Activated T-helper 1 cell treated with anti-CD3 and anti-CD28 coated beads, Interleukin-12 subunit alpha, Interleukin-12 subunit beta, Interleukin-2, Interleukin-4 antibody, amounts not matched to agents 30 ng/mL and 10 ng/mL and 1 ng/mL, durations not matched to agents 14 hours and 24 hours and 36 hours (primary cell): Measurements from ENCODE around the gene ZSWIM5. TPM values are rescaled to one million over a fixed set of nuclear protein-coding genes. Genes with fewer than 3 reads are reported as not detected.

Source experiments
- DNase-seq: peaks from one replicate; pipeline ENCODE4 v3.0.0; 2021; ENCODE audit warnings: low spot score
- H3K27ac Mint-ChIP-seq: one replicate; pipeline ENCODE4 v1.8.0; 2021; ENCODE audit warnings: mild to moderate bottlenecking, mixed read lengths
- H3K27me3 Mint-ChIP-seq: one replicate; pipeline ENCODE4 v1.8.0; 2022; ENCODE audit warnings: mild to moderate bottlenecking, moderate library complexity, mixed read lengths; ENCODE audit not compliant: insufficient read depth
- H3K36me3 Mint-ChIP-seq: one replicate; pipeline ENCODE4 v1.8.0; 2021; ENCODE audit warnings: low read depth, mixed read lengths
- H3K4me1 Mint-ChIP-seq: one replicate; pipeline ENCODE4 v1.8.0; 2021; ENCODE audit warnings: low read depth, mixed read lengths
- H3K4me3 Mint-ChIP-seq: one replicate; pipeline ENCODE4 v1.8.0; 2021; ENCODE audit warnings: mild to moderate bottlenecking, moderate library complexity, mixed read lengths
- H3K9me3 Mint-ChIP-seq: one replicate; pipeline ENCODE4 v1.8.0; 2021; ENCODE audit warnings: mixed read lengths
- intact Hi-C: fragments of 100-400 bp; cut with micrococcal nuclease; formaldehyde crosslinking; loops from one replicate; pipeline ENCODE4 v1.15.1; 2024
- total RNA-seq: library from RNA; stranded (reverse); gene quantifications from 2 replicates; pipeline ENCODE4 v1.2.3, GENCODE V29; 2022

Gene ZSWIM5
- total RNA-seq, 1 donor from 2014 or later = 0.10 TPM

DNA sequence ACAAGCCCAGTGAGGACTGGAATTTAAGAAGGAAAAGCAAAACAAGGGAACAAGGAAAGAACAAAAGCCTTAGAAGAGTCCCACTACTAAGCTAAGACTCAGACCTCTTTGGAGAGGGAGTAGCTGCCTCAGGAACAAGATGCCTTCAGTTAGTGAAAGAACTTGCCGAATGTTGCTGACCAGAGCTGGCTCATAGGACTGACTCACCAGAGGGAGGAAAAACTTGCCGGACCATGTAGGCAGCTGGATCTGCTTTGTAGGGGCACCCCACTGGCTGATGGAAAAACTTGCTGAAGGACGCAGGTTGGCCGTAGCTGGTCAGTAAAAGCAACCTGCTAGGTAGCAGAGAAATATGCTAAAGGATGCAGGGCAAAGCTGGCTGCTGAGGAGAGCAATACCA lies 15.3 kb upstream of the ZSWIM5 start:
- H3K4me3 Mint-ChIP-seq = no peak overlapping the region
- no peaks in the 10 kb centered on the region for H3K9me3 Mint-ChIP-seq
- peaks cover 4% of the 10 kb centered on the region for H3K27me3 Mint-ChIP-seq
- H3K27ac Mint-ChIP-seq = no peak overlapping the region
- intact Hi-C loops = no loop called here
- no peak for DNase-seq
- H3K4me1 Mint-ChIP-seq = no peaks in the 10 kb centered on the region
- H3K36me3 Mint-ChIP-seq = no peaks in the 10 kb centered on the region

DNA sequence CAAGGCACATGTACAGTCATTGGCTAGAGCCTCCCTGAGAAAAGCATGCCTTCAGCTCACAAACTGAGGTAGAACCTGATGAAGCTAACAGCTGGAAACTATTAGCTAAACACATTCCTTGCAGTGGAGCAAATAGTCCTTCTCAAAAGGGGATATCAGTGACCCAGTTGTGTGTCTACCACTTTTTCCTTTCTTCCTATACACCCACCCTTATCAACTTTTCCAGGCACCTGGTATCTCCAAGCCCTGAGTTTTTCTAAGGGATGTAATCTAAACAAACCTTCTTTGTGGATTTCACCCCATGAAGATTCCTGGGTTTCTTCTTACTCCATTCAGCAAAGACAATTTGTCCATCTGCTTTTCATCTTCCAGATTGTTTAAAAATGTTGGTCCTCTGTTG lies 10.5 kb upstream of the ZSWIM5 start:
- intact Hi-C loops = no loop called here
- DNase-seq = no peak
- H3K27me3 Mint-ChIP-seq = peaks cover 4% of the 10 kb centered on the region
- H3K4me1 Mint-ChIP-seq = no peaks in the 10 kb centered on the region
- H3K27ac Mint-ChIP-seq = no peak overlapping the region
- H3K36me3 Mint-ChIP-seq = no peaks in the 10 kb centered on the region
- no peaks in the 10 kb centered on the region for H3K9me3 Mint-ChIP-seq
- H3K4me3 Mint-ChIP-seq = no peak overlapping the region

DNA sequence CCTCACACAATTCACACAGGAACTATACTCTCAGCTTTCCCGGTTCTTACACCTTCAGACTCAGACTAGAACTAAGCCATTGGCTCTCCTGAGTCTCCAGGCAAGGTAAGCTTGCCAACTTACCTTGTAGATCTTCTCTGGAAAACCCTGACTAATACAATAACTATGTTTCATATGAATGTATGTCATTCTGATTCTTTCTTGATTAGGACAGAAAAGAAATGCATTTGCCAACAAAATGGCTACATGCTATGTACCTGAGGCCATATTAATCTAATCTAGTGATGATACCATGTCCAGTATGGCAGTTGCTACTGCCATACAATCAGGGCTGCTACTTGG lies 9.8 kb upstream of the ZSWIM5 start:
- no peak for DNase-seq
- Mint-ChIP-seq H3K9me3 (no peaks in the 10 kb centered on the region), H3K27me3 (no peaks in the 10 kb centered on the region), H3K4me1 (no peaks in the 10 kb centered on the region), H3K27ac (no peak overlapping the region), H3K4me3 (no peak overlapping the region), H3K36me3 (no peaks in the 10 kb centered on the region)
- intact Hi-C loops = no loop called here

DNA sequence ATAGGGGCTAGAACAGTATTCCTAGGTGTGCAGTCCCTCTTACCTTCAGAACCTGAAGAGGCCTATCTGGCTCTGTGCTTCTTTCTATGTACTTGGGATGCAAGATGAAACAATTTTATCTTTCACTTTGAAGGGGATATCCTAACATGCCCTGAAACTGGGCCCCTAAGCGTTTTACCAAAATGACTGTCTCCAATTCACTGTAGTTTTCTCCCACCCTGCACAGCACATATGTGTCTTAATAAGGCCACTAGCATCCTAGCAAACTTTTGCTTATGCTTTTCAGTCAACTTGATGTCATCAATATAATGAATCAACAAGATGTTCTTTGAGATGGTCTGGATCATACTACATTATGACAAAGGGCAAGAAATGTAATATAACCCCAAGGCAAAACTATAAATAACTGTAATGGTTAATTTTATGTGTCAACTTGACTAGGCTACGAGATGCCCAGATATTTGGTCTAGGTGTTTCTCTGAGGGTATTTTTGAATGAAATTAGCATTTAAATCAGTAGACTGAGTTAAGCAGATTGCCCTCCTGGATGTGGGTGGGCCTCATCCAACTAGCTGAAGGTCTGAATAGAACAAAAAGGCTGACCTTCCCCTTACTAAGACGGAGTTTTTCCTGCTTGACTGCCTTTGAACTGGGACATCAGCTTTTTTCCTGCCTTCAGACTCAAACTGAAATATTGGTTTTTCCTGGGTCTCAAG lies 9.2 kb upstream of the ZSWIM5 start:
- no peak overlapping the region for H3K27ac Mint-ChIP-seq
- no peaks in the 10 kb centered on the region for H3K36me3 Mint-ChIP-seq

DNA sequence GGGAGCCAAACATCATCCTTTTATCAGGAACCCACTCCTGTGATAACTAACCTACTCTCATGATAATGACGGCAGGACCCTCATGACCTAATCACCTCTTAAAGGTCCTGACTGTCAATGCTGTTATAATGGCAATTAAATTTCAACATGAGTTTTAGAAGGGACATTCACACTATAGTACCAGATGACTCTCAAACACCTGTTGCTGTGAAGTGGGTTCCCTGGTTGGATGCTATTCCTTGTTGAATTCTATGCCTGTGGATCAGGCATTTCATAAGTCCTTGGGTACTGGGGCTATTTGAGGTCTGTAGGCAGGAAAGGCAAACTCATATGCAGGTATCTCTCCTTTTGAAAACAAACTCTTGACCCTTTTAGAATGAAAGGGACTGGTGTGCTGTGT lies 7.5 kb upstream of the ZSWIM5 start:
- H3K27me3 Mint-ChIP-seq = peaks cover 3% of the 10 kb centered on the region
- H3K27ac Mint-ChIP-seq = no peak overlapping the region
- intact Hi-C loops = no loop called here
- H3K4me3 Mint-ChIP-seq = no peak overlapping the region
- no peaks in the 10 kb centered on the region for H3K4me1 Mint-ChIP-seq
- no peaks in the 10 kb centered on the region for H3K9me3 Mint-ChIP-seq
- DNase-seq = no peak
- no peaks in the 10 kb centered on the region for H3K36me3 Mint-ChIP-seq

More for the DNA sequence above, 9.2 kb upstream of the ZSWIM5 start:
- intact Hi-C loops = no loop called here
- DNase-seq = no peak
- Mint-ChIP-seq H3K4me3 (no peak overlapping the region), H3K4me1 (no peaks in the 10 kb centered on the region), H3K27me3 (no peaks in the 10 kb centered on the region), H3K9me3 (no peaks in the 10 kb centered on the region)

DNA sequence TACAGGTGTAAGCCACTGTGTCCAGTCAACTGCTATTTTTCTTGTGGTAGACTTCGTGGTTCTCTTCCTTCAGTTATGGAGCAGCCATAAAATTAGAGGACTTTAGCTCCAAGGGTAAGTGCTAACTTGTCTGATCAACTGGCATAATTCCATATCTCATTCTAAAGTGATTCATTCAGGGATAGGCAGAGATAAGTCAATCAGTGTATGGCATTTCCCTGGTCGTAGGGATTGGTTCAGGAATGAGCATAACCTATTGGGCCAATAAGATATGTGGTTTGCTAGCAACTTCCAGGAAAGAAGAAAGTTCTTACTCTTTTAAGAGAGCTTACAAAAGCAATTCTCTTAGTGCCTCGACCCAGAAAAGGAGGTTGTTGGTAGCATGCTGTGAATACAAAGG lies 4.7 kb upstream of the ZSWIM5 start:
- DNase-seq = no peak
- Mint-ChIP-seq H3K27me3 (peaks cover 15% of the 10 kb centered on the region), H3K4me3 (no peak overlapping the region), H3K9me3 (no peaks in the 10 kb centered on the region), H3K4me1 (peaks cover 10% of the 10 kb centered on the region), H3K36me3 (no peaks in the 10 kb centered on the region), H3K27ac (no peak overlapping the region)
- intact Hi-C loops = no loop called here

DNA sequence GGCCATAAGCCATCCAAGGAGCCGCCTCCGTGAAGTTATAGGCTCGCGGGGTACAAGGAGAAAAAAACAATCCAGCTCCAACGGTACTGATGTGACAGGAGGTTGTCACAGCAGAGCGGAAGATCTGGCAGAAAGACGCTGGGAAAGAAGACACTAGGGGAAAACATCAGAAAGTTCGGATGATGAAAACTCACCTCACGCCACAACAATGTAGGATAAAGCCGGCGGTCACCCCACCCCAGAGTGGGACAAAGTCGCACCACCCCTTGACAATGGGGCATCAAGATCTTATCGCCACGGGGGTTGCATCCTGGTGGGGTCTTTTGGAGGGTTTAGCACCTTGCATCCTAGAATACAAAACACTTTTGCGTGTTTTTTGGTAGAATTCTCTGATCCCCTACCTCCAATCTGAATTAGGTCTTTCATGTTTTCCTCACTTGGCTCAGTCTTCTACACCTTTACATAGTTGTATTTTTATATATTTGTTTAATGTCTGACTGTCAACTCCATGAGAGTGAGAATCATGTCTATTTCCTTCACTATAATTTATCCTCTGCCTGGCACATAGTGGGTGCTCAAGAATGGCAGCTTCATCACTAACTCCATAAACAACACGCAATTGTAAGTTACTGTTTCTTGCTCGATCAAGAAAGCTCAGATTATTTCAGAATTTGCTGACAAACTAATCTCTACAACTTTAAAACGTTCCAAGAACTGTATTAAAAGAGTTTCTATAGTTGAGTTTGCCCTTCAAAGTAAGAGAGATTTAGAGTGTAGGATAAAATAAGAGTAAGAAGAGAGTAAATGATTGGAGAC lies 611 bp upstream of the ZSWIM5 start:
- DNase-seq = no peak
- peaks cover 17% of the 10 kb centered on the region for H3K4me1 Mint-ChIP-seq
- H3K36me3 Mint-ChIP-seq = no peaks in the 10 kb centered on the region
- peak overlapping the region; percentile 88 for H3K4me3 Mint-ChIP-seq
- H3K9me3 Mint-ChIP-seq = no peaks in the 10 kb centered on the region
- intact Hi-C loops = loop anchor here (1.0 to 2.0 kb wide), 2 partner anchors 93 to 192 kb away; no protein-coding TSS in a partner anchor
- peak overlapping the region; percentile 53 for H3K27ac Mint-ChIP-seq
- peaks cover 43% of the 10 kb centered on the region for H3K27me3 Mint-ChIP-seq

DNA sequence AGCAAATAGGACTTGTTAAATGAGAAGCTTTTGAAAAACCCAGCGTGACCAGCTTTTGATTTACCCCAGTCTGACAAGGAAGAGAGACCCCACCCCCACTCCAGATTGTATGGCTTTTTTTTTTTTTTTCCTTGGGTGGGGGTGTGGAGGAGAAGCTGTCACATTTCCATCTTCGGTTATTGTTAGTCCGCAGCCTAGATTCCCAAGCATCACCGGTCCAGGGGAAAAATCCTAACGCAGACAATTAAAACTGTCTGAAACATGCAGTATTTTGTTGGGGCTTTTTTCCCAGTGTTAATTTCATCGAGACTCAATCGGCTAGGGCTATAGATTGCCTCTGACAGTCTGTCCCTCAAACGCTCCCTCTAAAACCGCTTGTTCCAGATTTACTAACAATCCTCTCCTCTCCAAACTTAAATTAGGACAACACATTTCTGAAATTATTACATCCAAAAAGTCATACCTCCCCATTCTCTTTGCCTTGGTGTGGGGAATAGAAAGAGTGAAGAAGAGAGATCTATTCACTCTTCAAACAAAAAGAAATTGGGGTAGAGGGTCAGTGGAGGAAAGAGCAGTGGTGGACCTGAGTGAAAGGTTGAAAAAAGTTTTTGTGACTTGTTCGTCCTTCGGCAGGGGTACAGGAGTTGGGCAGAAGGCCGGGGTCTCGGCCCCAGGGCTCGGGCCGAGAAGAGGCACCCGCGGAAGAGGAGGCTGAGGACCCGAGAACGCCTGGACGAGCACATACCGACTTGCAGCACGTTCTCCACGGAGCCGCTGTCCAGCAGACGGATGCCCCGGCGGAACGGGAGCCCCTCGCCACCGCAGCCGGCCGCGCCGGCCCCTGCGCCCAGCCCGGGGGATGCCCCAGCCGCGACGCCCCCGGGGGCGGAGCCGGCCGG lies 1.1 kb downstream of the ZSWIM5 start:
- H3K4me3 Mint-ChIP-seq = peak overlapping the region; percentile 83
- no peaks in the 10 kb centered on the region for H3K9me3 Mint-ChIP-seq
- intact Hi-C loops = no loop called here
- H3K27ac Mint-ChIP-seq = peak overlapping the region; percentile 86
- H3K27me3 Mint-ChIP-seq = peaks cover 47% of the 10 kb centered on the region
- H3K36me3 Mint-ChIP-seq = no peaks in the 10 kb centered on the region
- no peak for DNase-seq
- H3K4me1 Mint-ChIP-seq = peaks cover 17% of the 10 kb centered on the region

DNA sequence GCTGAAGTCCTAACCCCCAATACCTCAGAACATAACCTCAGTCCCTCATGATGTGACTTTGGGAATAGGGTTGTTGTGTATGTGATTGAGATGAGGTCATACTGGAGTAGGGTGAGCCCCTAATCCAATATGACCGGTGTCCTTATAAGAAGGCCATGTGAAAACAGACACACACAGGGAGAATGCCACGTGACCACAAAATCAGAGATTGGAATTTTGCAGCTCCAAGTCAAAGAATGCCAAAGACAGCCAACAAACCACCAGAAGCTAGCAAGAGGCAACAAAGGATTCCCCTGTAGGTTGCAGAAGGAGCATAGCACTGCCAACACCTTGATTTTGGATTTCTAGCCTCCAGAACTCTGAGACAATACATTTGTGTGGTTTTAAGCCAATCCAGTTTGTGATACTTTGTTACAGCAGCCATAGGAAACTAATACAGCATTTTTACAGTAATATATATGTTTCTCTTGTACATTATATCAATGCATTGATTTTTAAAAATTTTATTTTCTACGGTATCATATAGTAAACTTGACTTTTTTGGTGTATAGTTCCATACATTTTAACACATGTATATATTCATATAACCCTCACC lies 5.4 kb downstream of the ZSWIM5 start:
- Mint-ChIP-seq H3K27me3 (peaks cover 32% of the 10 kb centered on the region), H3K4me1 (peaks cover 6% of the 10 kb centered on the region), H3K4me3 (no peak overlapping the region), H3K9me3 (no peaks in the 10 kb centered on the region), H3K36me3 (no peaks in the 10 kb centered on the region), H3K27ac (no peak overlapping the region)
- intact Hi-C loops = no loop called here
- DNase-seq = no peak

DNA sequence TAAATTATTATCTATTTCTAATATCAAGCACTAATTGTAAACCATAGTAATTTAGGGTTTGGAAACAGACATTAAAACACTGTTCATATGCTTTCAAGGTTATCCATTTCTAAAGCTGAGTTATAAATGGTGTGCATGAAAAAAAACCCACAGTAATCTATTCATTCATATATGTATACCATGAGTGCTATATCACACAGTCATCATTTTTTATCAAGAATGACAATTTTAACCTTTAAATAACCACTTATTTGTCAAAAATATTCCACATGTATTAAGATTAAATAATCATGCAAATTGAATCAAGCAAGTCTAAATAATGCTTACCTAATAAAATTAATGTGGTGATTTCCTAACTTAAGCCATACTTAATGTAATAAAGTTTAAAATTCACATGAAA lies 6.0 kb downstream of the ZSWIM5 start:
- H3K27me3 Mint-ChIP-seq = peaks cover 31% of the 10 kb centered on the region

DNA sequence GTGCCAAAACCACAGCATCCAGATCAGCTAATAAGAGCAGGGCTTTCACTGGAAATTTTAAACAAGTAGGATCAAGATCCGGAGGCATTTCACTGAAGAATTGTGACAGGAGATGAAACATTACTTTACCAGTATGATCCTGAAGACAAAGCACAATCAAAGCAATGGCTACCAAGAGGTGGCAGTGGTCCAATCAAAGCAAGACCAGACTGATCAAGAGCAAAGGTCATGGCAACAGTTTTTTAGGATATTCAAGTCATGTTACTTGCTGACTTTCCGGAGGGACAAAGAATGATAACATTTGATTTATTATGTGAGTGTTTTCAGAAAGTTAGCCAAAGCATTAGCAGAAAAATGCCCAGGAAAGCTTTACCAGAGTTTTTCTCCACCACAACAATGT lies 8.2 kb downstream of the ZSWIM5 start:
- Mint-ChIP-seq H3K27ac (no peak overlapping the region), H3K36me3 (no peaks in the 10 kb centered on the region), H3K4me3 (no peak overlapping the region), H3K9me3 (no peaks in the 10 kb centered on the region), H3K27me3 (peaks cover 9% of the 10 kb centered on the region), H3K4me1 (no peaks in the 10 kb centered on the region)
- no peak for DNase-seq
- intact Hi-C loops = no loop called here

More for the DNA sequence above, 6.0 kb downstream of the ZSWIM5 start:
- H3K4me1 Mint-ChIP-seq = peaks cover 5% of the 10 kb centered on the region
- H3K36me3 Mint-ChIP-seq = no peaks in the 10 kb centered on the region
- intact Hi-C loops = no loop called here
- no peak overlapping the region for H3K4me3 Mint-ChIP-seq
- H3K27ac Mint-ChIP-seq = no peak overlapping the region
- no peak for DNase-seq
- H3K9me3 Mint-ChIP-seq = no peaks in the 10 kb centered on the region

DNA sequence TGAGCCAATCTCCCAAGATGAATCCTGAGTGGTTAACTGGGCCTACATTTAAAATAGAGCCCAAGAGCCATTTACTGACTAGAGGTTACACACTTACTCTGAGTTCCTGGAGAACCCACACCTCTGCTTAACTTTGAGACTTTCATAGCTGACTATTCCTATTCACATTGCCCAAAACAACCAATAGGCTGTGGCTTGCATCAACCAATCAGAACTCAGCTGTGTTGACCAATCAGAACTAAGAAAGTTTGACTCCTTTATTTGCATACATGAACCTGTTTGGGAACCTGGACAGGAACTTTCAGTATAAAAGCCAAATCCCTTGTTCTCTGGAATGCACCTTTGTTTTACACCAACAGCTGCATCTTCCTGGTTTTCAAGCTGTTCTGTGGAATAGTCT lies 9.5 kb downstream of the ZSWIM5 start:
- Mint-ChIP-seq H3K27me3 (peaks cover 6% of the 10 kb centered on the region), H3K4me3 (no peak overlapping the region), H3K4me1 (no peaks in the 10 kb centered on the region), H3K36me3 (no peaks in the 10 kb centered on the region), H3K27ac (no peak overlapping the region), H3K9me3 (no peaks in the 10 kb centered on the region)
- no peak for DNase-seq
- intact Hi-C loops = no loop called here
